Heart right ventricle (tissue), 16 donors: ENCODE data around the gene CD177. TPM values are rescaled to one million over a fixed set of nuclear protein-coding genes. Genes with fewer than 3 reads are reported as not detected.
"Not testable (repeated sequence)": the region's sequence is repeated elsewhere in the genome, so short reads cannot be mapped to it uniquely, and the experiment has no call there.

Experiments
- ATAC-seq, 8 donors: fragments of 200-7000 bp; cut with Tn5 transposase; one replicate each; pipeline ENCODE4 v1.9.1; 2020; ENCODE audit warnings: mild to moderate bottlenecking in 8 of 8, moderate library complexity in 8 of 8, moderate number of reproducible peaks in 1 of 8
- DNase-seq, 2 donors: peaks; one replicate each; pipeline ENCODE4 v3.0.0-alpha.2; 2020
- H3K27ac ChIP-seq, 10 donors: fragments of 200-600 bp; sonication (generic) in 2 of 10; one replicate each; pipeline versions ENCODE4 v1.5.0 to v1.8.0; 2020 to 2022; ENCODE audit warnings: mild to moderate bottlenecking in 3 of 10
- H3K27me3 ChIP-seq, 7 donors: fragments of 200-600 bp; one replicate each; pipeline ENCODE4 v1.8.0; 2021 to 2022; ENCODE audit warnings: mild to moderate bottlenecking in 2 of 7
- H3K36me3 ChIP-seq, 9 donors: fragments of 200-600 bp; sonication (generic) in 1 of 9; one replicate each; pipeline versions ENCODE4 v1.5.0 to v1.8.0; 2020 to 2022; ENCODE audit warnings: mild to moderate bottlenecking in 2 of 9
- H3K4me1 ChIP-seq, 9 donors: fragments of 200-600 bp; sonication (generic) in 1 of 9; one replicate each; pipeline versions ENCODE4 v1.5.0 to v1.8.0; 2020 to 2022; ENCODE audit warnings: mild to moderate bottlenecking in 4 of 9
- H3K4me3 ChIP-seq, 10 donors: fragments of 200-600 bp; sonication (generic) in 2 of 10; one replicate each; pipeline versions ENCODE4 v1.5.0 to v1.8.0; 2020 to 2022; ENCODE audit warnings: mild to moderate bottlenecking in 7 of 10, moderate library complexity in 2 of 10
- H3K9me3 ChIP-seq, 11 donors: fragments of 200-600 bp in 10 of 11; sonication (generic) in 2 of 11; one replicate each; pipeline versions ENCODE4 v1.5.0 to v1.8.0; 2013 to 2022; ENCODE audit warnings: mild to moderate bottlenecking in 2 of 11, control low read depth in 1 of 11, moderate library complexity in 1 of 11
- WGBS, 2 donors: extraction: QIAGEN DNeasy Blood & Tissue Kit; methylation state at CpG; one replicate each; pipeline ENCODE4 v1.1.7; 2013; ENCODE audit warnings: inconsistent platforms in 1 of 2; 5-methylcytosine and 5-hydroxymethylcytosine counted together
- intact Hi-C, 10 donors: fragments of 100-400 bp; cut with DNase I; formaldehyde crosslinking; loops; one replicate each; pipeline versions ENCODE4 v1.11.1 to v1.14.2; 2022
- polyA plus RNA-seq, 2 donors: library from polyadenylated mRNA; stranded (reverse); fragments of 200-250 nt; gene quantifications; one replicate each; pipeline ENCODE4 v1.2.3, GENCODE V29; 2013
- total RNA-seq, 10 donors: library from RNA; stranded (reverse); fragmentation: NEBNext Ultra II Directional in 3 of 10; extraction: Animal tissue kit (Norgen Biotek cat#: 25700) in 3 of 10; gene quantifications; one replicate each; pipeline versions ENCODE4 v1.2.1 to v1.2.4, GENCODE V29; 2021 to 2023
- TF ChIP-seq, protein P1 (sequence below), 9 donors: fragments of 200-600 bp; sonication (generic) in 2 of 9; IDR thresholded peaks; one replicate each; pipeline versions ENCODE4 v1.5.0 to v1.8.0; 2021 to 2022; ENCODE audit warnings: antibody characterized with exemption in 9 of 9, mild to moderate bottlenecking in 5 of 9, moderate library complexity in 1 of 9
- donor health status: Arrhythmogenic right ventricular cardiomyopathy.
- donor health status: ischemic (EF 13 %, LVEDD 7.1; RV severe dilation, severe dysfunction).
- donor health status: healthy with polysubstance abuse.
- donor health status: DM: no; HTN: yes; CAD: no.
- donor health status: DM: no; HTN: no; CAD: no.
- donor health status: ischemic (EF 25% LVEDD 6.9; RV normal size, moderate dysfunction).
- donor health status: ischemic (EF 25% LVEDD 5.7; RV mildly dilated, moderate dysfunction).
- donor health status: healthy.
- donor health status: DM: yes; HTN: yes; CAD: no.
- donor health status: Ischemic cardiomyopathy.
- donor health status: ischemic (EF 35%, LVEDD 5.7; RV mildly dilated, moderate dysfunction).
- donor health status: nonischemic (EF 11% LVEDD 7.7; RV severe dilation, severe dysfunction).
- donor health status: DM: yes; HTN: yes; CAD: no.
- donor health status: PGD.
- donor health status: ischemic (EF 29% LVEDD 5.4; RV normal size, mild dysfunction).
- donor health status: nonischemic (EF 23%, LVEDD 6.1; RV moderate dilation, normal function).

Gene CD177
- total and polyA plus RNA-seq, 12 donors, result 0.07 to 0.56 (median 0.54) TPM; not detected in 7

DNA sequence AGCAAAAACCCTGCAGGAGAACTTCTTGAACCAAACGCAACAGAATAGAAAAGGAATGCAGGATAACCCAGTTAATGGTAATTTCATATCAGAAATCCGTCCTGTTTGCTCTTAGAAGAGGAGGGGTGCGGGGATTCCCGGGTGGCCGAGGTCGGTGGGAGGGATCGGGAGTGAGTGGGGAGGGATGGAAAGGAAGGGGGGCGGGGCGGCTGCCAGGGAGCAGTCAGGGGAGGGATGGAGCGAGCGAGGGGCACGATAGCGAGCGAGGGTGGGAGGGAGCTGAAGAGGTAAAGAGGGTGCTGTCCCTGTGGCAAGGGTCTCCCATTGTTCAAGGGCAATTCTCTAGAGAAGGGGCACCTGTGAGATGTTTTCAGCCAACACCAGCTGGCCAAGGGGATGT is 26.5 kb downstream of the CD177 start:
- H3K4me3 ChIP-seq, result no peak overlapping the region
- ATAC-seq, result no peak
- H3K27ac ChIP-seq, result no peak overlapping the region
- H3K9me3 ChIP-seq, result no peaks in the 10 kb centered on the region
- peaks cover 0 to 18% (median 15%) of the 10 kb centered on the region in 7 donors for H3K27me3 ChIP-seq
- H3K36me3 ChIP-seq, result no peaks in the 10 kb centered on the region
- H3K4me1 ChIP-seq, result no peaks in the 10 kb centered on the region
- 39 to 41% methylated on average over 14 of the region's 14 CpGs for WGBS, 2 donors
- DNase-seq, result no peak
- TF ChIP-seq, protein P1, sequence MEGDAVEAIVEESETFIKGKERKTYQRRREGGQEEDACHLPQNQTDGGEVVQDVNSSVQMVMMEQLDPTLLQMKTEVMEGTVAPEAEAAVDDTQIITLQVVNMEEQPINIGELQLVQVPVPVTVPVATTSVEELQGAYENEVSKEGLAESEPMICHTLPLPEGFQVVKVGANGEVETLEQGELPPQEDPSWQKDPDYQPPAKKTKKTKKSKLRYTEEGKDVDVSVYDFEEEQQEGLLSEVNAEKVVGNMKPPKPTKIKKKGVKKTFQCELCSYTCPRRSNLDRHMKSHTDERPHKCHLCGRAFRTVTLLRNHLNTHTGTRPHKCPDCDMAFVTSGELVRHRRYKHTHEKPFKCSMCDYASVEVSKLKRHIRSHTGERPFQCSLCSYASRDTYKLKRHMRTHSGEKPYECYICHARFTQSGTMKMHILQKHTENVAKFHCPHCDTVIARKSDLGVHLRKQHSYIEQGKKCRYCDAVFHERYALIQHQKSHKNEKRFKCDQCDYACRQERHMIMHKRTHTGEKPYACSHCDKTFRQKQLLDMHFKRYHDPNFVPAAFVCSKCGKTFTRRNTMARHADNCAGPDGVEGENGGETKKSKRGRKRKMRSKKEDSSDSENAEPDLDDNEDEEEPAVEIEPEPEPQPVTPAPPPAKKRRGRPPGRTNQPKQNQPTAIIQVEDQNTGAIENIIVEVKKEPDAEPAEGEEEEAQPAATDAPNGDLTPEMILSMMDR (IDR thresholded peaks at IDR 0.05), result no peak
- intact Hi-C loops, result no loop called here

DNA sequence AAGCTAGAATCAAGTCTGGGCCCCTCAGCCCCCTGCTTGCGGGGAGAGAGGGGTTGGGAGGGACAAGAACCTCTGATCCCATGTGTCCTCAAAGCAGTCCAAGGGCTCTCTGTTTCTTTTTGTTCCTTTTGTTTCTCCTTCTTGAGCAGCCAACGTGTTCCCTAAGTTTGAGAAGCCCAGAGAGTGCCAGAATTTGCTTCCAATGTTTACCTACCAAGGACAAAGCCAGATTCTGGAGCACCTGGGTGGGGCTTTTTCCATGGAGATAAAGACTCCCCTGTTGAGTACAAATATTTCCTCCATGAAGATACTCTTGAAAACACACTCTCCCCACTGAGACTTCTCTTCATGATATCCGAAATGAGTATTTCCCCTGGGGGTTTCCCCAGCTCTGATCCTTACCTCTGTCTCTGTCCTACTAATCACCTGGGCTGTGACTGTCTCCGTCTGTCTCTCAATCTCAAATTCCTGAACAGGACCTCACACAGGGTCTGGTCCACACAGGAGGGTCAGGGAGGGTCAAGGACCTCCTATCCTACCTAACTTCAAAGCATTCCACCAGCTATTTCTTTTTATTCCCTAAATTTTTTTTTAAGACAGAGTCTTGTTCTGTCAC is 27.4 kb downstream of the CD177 start:
- H3K9me3 ChIP-seq, result peaks cover 0 to 3% (median 0%) of the 10 kb centered on the region in 11 donors
- peaks cover 0 to 18% (median 15%) of the 10 kb centered on the region in 7 donors for H3K27me3 ChIP-seq
- no peaks in the 10 kb centered on the region for H3K36me3 ChIP-seq
- TF ChIP-seq, protein P1 (IDR thresholded peaks at IDR 0.05), result no peak
- DNase-seq, result no peak
- H3K4me1 ChIP-seq, result no peaks in the 10 kb centered on the region
- H3K4me3 ChIP-seq, result no peak overlapping the region
- ATAC-seq, result no peak
- 43% methylated on average over 4 of the region's 4 CpGs for WGBS, 2 donors
- intact Hi-C loops, result no loop called here
- no peak overlapping the region for H3K27ac ChIP-seq

DNA sequence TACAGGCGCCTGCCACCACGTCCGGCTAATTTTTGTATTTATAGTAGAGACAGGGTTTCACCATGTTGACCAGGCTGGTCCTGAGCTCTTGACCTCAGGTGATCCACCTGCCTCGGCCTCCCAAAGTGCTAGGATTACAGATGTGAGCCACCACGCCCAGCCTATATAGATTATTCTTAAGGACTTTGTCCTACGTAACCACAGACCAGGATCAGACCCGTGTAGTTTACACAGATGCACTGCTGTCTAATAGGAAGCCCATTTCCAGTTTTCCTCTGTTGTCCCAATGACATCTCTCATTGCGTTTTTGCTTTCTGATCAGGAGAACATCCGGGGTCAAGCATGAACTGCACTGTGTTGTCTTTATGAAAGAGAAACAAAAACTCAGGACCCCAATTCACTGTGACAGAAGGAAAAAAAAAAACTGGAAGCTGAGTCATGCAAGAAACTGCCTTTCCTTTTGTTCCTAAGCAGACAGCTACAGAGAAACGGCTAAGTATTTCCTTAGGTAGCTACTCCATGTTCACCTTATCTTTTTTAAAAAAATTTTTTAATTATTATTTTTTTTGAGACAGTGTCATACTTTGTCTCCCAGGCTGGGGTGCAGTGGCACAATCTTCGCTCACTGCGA is 29.2 kb downstream of the CD177 start:
- H3K27ac ChIP-seq, ATAC-seq, H3K4me3 ChIP-seq, intact Hi-C loops, DNase-seq, H3K36me3 ChIP-seq, H3K4me1 ChIP-seq, H3K9me3 ChIP-seq: not testable (repeated sequence)
- WGBS, 2 donors, result 64 to 72% methylated on average over 12 of the region's 12 CpGs
- H3K27me3 ChIP-seq, result peaks cover 0 to 18% (median 15%) of the 10 kb centered on the region in 7 donors

DNA sequence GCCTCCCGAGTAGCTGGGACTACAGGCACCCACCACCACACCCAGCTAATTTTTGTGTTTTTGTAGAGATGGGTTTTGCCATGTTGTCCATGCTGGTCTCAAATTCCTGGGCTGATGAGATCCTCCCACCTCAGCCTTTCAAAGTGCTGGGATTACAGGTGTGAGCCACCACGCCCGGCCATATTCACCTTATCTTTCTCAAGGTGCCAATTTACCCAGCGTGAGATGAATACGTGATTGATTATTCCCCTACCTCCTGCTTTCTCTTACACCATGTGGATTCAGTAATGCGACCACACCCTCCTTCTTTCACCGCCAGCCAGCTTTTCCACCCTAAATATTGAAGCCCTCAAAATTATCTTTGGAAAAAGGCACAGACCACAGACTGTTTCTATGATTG is 29.8 kb downstream of the CD177 start:
- H3K36me3 ChIP-seq, DNase-seq, ATAC-seq, intact Hi-C loops, H3K9me3 ChIP-seq, H3K27ac ChIP-seq, H3K4me1 ChIP-seq, H3K4me3 ChIP-seq: not testable (repeated sequence)
- H3K27me3 ChIP-seq, result peaks cover 0 to 18% (median 15%) of the 10 kb centered on the region in 7 donors
- WGBS, 2 donors, result 54 to 62% methylated on average over 7 of the region's 7 CpGs

DNA sequence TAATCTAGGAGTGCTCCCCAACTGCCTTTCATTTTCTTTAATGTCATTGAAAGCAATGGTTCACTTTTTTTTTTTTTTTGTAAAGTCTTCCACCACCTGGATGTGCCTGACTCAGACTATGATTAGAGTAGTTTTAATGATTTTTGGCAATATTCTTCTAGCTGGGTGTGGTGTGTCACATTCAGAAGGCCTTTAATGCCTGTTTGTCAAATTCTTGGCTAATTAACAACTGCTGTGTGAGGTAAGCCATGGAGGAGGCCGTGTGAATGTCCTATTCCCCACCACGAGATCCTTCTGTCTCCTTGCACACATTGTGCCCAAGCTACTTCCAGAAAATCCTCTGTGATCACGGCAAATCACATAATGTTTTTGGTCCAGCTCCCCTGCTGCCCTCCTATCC is 30.3 kb downstream of the CD177 start:
- H3K9me3 ChIP-seq, intact Hi-C loops, DNase-seq, ATAC-seq, H3K4me1 ChIP-seq, H3K36me3 ChIP-seq, H3K4me3 ChIP-seq, H3K27ac ChIP-seq: not testable (repeated sequence)
- 46 to 52% methylated on average over 3 of the region's 3 CpGs for WGBS, 2 donors
- H3K27me3 ChIP-seq, result peaks cover 0 to 18% (median 15%) of the 10 kb centered on the region in 7 donors

DNA sequence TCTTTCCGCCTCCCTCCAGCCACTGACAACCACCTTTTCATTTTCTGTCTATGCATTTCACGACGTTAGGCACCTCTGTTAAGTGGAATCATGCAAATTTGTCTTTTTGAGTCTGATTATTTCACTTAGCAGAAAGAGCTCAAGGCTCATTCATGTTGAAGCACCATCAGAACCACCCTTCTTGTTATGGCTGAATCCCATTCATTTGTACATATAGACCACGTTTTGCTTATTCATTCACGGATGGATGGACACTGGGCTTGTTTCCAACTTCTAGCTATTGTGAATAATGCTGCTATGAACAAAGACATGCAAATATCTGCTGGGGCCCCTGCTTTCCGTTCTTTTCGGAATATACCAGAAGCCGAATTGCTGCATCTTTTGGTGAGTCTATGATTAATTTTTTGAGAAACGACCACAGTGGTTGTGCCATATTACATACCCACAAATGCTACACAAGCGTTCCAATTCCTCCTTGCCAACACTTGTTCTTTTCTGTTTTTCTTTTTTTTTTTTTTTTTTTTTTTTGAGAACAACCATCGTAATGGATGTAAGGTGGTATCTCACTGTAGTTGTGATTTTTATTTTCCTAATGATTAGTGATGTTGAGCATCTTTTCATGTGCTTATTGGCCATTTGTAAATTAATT is 37.5 kb downstream of the CD177 start:
- ATAC-seq, H3K4me3 ChIP-seq: not testable (repeated sequence)
- WGBS, 2 donors, result 82 to 85% methylated on average over 11 of the region's 11 CpGs

DNA sequence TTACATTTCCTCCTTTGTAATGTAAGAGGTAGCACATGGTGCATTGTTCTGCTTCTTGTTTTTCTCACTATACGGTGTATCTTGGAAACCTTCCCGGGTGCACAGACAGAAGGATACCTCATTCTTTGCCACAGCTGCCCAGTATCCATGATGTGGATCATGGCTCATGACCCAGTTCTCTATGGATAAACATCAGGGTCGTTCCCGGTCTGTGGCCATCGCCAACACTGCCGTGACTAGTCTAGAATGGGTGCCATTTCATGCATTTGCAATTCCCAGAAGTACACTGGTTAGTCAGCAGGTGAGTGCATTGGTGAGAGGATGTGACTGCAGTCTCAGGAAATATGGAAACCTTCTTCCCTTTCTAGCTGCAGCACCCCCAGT is 38.1 kb downstream of the CD177 start:
- WGBS, 2 donors, result 90 to 95% methylated on average over 6 of the region's 6 CpGs
- H3K4me1 ChIP-seq, H3K36me3 ChIP-seq, H3K27ac ChIP-seq, ATAC-seq, DNase-seq, H3K9me3 ChIP-seq, intact Hi-C loops, H3K4me3 ChIP-seq: not testable (repeated sequence)
- H3K27me3 ChIP-seq, result peaks cover 0 to 28% (median 10%) of the 10 kb centered on the region in 7 donors

More for the DNA sequence above, 37.5 kb downstream of the CD177 start:
- H3K27ac ChIP-seq, H3K36me3 ChIP-seq, DNase-seq, intact Hi-C loops, H3K4me1 ChIP-seq, H3K9me3 ChIP-seq: not testable (repeated sequence)
- H3K27me3 ChIP-seq, result peaks cover 0 to 23% (median 10%) of the 10 kb centered on the region in 7 donors

DNA sequence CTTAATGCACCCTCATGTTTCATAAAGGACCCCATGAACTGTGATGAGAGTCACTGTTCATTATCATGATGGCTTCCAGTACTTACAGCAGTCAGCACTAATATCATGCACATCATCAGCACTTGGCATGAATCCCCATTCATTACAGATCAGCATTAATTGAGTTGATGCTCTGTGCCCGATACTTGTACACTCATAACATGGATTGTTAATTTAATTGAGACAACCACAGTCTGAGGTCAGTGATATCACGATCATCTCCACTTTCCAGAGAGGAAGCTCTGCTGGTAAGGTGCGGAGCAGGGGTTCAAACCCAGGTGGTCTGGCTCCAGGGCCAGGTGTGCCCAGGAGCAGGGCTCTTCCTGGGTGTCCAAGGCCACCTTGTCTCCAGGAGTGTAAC is 40.0 kb downstream of the CD177 start:
- H3K9me3 ChIP-seq, H3K4me3 ChIP-seq, DNase-seq, H3K4me1 ChIP-seq, ATAC-seq, H3K36me3 ChIP-seq, intact Hi-C loops, H3K27ac ChIP-seq: not testable (repeated sequence)
- 76 to 79% methylated on average over 3 of the region's 3 CpGs for WGBS, 2 donors
- H3K27me3 ChIP-seq, result peaks cover 0 to 40% (median 10%) of the 10 kb centered on the region in 7 donors
